HG02571 (cell line): ENCODE data around the gene UQCC5.
"Not testable (repeated sequence)": the region's sequence is repeated elsewhere in the genome, so short reads cannot be mapped to it uniquely, and the experiment has no call there.

Source experiments
- ATAC-seq: cut with Tn5 transposase; IDR thresholded peaks from one replicate; pipeline ENCODE4 v1.9.1; 2021; ENCODE audit warnings: mild to moderate bottlenecking, moderate library complexity; ENCODE audit not compliant: unreplicated experiment

Gene UQCC5

GRCh38 chr3:52521881-52522650, 14.3 kb upstream of the UQCC5 start:
- ATAC-seq = no peak

DNA sequence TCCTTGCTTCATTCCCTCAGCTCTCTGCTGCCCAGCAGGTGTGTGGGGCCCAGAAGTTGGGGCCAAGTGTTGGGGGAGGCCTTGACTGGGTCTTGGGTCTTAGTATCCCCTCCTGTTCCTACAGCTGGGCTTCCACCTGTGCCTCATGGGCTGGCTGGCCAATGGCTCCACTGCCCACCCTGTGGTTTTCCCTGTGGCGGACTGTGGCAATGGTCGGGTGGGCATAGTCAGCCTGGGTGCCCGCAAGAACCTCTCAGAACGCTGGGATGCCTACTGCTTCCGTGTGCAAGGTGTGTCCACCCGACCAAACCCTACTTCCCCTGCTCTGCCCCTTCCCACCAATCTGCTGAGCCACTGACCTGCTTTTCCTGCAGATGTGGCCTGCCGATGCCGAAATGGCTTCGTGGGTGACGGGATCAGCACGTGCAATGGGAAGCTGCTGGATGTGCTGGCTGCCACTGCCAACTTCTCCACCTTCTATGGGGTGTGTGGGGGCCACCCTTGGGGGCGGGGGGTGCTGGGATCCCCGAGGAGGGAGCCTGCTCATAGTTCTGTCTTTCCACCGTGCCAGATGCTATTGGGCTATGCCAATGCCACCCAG, 13.7 kb upstream of the UQCC5 start:
- ATAC-seq = no peak

DNA sequence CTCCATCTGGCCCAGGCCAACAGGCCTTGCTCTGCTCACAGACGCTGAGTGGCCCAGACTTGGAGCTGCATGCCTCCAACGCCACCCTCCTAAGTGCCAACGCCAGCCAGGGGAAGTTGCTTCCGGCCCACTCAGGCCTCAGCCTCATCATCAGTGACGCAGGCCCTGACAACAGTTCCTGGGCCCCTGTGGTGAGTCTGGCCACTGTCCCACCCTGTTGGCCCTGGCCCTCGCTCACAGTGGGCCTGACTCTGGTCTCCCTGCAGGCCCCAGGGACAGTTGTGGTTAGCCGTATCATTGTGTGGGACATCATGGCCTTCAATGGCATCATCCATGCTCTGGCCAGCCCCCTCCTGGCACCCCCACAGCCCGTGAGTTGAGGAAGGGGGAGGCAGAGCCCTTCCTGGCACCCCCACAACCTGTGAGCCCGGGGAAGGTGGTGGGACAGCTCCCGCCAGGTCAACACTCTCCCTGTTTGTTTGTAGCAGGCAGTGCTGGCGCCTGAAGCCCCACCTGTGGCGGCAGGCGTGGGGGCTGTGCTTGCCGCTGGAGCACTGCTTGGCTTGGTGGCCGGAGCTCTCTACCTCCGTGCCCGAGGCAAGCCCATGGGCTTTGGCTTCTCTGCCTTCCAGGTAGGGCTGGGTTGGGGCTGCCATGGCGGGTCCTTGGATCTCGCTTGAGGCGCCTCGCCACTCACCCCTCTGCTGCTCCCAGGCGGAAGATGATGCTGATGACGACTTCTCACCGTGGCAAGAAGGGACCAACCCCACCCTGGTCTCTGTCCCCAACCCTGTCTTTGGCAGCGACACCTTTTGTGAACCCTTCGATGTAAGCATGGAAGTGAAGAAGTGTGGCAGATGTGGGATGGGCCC, 12.8 kb upstream of the UQCC5 start:
- no peak for ATAC-seq

- no peak for ATAC-seq
Measured at GRCh38 chr3:52524258-52524751, 12.1 kb upstream of the UQCC5 start.

GRCh38 chr3:52524752-52525679, 11.4 kb upstream of the UQCC5 start:
- ATAC-seq = no peak

GRCh38 chr3:52525680-52526561, 10.5 kb upstream of the UQCC5 start:
- ATAC-seq = no peak

DNA sequence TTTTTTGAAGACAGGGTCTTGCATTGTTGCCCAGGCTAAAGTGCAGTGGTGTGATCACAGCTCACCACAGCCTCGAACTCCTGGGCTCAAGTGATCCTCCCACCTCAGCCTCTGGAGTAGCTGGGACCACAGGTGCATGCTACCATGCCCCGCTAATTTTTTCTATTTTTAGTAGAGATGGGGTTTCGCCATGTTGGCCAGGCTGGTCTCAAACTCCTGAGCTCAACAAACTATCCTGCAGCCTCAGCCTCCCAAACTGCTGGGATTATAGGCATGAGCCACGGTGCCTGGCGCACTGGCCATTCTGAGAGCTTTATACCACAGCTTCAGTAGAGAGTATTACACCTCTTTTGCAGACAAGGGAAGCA, 9.8 kb upstream of the UQCC5 start:
- ATAC-seq = not testable (repeated sequence)

GRCh38 chr3:52527039-52527731, 9.2 kb upstream of the UQCC5 start:
- ATAC-seq = no peak

DNA sequence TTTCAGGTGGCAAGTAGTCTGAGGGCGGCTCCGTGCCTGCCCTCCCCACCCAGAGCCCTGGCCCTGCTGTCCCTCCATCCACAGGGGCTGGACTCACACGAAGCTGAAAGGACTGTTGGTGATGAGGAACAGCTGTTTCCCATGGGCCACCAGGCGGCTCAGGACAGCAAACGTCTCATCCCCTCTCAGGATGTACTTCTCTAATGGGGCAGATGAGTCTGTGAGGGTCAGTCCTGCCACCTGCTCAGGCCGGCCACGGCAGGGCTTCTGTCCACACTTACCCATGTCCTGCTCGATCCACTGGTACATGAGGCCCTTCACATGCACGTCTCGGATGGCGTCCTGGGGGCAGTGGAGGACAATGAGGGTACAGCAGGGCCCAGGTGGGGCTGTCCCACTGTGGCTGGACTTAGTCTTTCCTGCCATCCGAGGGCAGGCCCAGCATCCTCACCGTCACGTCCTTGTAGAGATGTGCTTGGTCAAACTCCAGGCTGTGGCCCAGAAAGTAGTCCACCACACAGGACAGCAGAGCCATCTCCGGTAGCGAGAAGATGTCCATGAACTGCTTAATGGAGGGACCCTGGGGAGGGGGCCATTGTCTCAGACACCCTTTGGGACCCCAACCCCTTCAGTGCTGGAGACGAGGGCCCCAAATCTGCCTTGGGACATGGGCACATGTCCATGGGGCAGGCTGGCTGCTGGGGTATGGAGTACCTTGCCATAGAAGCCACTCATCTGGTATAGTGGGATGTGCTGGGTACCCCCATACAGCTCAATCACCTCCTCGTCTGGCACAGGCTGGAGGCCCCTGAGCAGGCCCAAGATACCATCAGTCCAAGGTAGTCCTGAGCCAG, 8.4 kb upstream of the UQCC5 start:
- ATAC-seq = no peak

- ATAC-seq = no peak
Measured at GRCh38 chr3:52528586-52529375, 7.6 kb upstream of the UQCC5 start.

GRCh38 chr3:52529376-52530333, 6.8 kb upstream of the UQCC5 start:
- ATAC-seq = no peak

DNA sequence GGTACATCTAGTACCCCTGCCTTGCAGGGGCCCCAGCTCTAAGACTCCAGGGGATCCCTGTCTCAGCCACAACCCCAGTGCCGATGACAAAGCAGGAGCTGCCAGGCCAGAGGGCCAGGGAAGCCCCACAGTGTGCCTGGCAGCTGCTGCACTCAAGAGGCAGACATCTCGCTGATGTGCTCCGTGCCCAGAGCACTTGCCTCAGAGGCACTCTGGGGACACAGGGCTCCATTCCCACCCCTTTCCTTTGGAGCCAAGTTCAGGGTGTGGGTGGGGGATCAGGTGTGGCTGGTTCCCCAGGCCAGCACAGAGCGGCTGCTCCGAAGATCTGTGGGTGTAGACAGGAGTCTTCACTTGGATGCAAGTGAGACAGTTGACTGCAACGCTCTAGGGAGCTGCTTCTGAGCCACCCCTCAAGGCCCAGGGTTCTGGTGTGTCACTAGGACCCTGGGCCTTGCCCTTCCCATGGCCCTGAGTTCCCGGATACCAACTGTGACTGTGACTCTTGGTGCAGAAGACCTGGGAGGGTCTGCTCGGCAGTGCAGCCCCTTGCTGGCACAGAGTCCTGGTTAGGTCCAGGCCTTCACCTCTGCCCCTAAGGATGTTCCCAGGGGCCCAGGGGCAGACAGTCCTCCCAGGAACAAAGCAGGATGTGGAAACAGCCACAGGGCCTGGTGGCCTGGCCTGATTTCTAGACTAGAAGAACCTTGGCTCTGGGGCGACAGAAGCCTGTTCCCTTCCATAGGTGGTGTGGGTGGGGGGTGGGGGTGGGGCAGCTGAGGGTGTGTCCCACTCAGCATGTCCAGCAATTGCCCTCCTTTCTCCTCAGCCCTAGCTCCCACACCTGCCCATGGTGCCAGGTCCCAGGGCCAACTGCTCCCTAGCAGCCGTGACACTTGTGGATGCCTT, 5.2 kb upstream of the UQCC5 start:
- ATAC-seq = no peak

DNA sequence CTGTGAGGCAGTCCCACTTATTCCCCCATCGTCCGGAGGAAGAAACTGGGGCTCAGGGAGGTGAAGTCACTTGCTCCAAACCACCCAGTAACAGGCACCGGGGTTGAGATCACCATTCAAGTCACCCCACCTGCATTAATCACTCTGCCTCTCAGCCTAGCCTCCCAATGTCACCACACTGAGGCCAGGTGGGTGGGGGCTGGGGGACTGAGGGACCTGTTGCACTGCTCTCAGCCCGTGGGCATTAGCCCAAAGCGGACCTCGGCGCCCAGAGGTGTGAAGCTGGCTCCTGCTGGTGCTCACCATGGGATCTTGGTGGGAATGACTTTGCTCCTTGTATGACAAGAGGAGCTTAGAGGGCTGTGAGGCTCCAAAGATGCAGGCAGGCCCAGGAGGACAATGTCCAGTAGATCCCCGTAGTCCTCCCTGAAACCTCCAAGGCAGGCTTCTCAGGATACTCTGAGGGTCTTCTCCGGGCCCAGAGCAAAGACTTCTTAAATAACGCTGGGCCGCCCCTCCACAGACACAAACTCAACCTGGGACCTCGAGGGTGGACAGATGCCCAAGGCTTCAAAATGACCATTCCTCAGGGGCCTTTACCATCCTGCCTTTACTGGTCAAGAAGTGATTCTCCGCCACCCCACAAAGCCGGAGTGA, 4.4 kb upstream of the UQCC5 start:
- ATAC-seq = no peak

GRCh38 chr3:52532517-52532837, 3.9 kb upstream of the UQCC5 start:
- ATAC-seq = no peak
